ENCODE measurements around the gene IL2RA.

The IL2RA gene

DNA sequence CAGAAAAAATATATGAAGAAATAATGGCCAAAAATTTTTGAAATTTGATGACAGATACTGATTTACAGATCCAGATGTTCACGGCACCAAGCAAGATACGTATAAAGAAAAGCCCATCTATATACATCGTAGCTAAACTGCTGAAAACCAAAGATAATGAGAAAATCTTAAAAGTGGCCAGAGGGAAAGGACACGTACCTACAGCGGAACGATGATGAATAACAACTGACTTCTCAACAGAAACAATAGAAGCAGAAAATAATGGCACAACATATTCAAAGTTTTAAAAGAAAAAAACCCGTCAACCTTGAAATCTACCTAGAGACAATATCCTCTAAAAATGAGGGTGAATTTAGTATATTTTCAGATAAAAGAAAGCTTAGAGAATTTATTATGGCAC is 31.9 kb downstream of the IL2RA start:
- no peak overlapping the region for H3K9ac ChIP-seq (ENCODE audit: low read depth, low read length)
- H3K4me1 ChIP-seq (ENCODE audit: control insufficient read depth, insufficient read depth, low read length), result no peaks in the 10 kb centered on the region
- H3K36me3 ChIP-seq (ENCODE audit: control insufficient read depth, insufficient read depth, low read length), result no peaks in the 10 kb centered on the region
- no peak overlapping the region for H3K4me3 ChIP-seq (ENCODE audit: low read depth, low read length)
- no peaks in the 10 kb centered on the region for H3K27me3 ChIP-seq (ENCODE audit: control insufficient read depth, insufficient read depth, low read length)
- no peaks in the 10 kb centered on the region for H3K9me3 ChIP-seq (ENCODE audit: control insufficient read depth, insufficient read depth, low read length)

DNA sequence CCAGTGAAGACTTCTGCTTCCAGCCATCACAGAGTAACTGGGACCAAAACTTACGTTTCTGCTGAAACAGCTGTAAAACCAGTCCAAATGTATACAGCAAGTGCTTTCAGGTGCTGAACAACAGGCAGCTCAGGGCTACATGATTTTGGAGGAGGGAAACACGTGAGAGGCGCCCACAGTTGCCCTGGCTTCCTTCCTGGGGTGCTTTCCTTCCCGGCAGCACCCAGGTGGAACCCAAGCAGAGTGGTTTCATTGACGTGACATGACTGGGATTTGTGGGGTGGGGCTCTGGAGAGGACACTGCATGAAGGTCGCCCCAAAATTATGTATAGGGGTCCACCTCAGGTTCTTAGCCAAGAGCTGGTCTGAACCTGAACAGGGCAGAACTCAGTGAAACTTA is 34.2 kb downstream of the IL2RA start:
- H3K27me3 ChIP-seq (ENCODE audit: control insufficient read depth, insufficient read depth, low read length), result no peaks in the 10 kb centered on the region
- no peaks in the 10 kb centered on the region for H3K9me3 ChIP-seq (ENCODE audit: control insufficient read depth, insufficient read depth, low read length)
- H3K4me3 ChIP-seq (ENCODE audit: low read depth, low read length), result no peak overlapping the region
- H3K36me3 ChIP-seq (ENCODE audit: control insufficient read depth, insufficient read depth, low read length), result no peaks in the 10 kb centered on the region
- no peaks in the 10 kb centered on the region for H3K4me1 ChIP-seq (ENCODE audit: control insufficient read depth, insufficient read depth, low read length)
- no peak overlapping the region for H3K9ac ChIP-seq (ENCODE audit: low read depth, low read length)

DNA sequence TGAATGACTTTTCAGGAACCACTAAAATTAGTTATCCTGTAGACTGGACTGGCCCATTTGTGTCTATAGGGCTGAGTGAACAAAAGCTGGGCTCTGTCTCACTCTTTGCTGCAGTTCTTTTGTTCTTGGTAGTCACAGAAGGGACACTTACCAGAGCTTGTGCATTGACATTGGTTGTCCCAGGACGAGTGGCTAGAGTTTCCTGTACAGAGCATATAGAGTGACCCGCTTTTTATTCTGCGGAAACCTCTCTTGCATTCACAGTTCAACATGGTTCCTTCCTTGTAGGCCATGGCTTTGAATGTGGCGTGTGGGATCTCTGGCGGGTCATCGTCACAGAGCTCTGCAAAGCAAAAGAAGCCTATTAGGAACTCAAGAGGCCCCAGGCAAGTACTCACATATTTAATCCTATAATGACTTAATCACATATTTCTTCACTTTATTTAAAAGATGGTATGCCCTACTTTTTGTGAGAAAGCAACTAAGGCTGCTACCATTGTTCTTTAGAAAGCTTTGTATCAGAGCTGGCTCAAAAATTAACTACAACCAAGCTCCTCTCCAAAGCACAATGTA is 36.4 kb downstream of the IL2RA start:
- Histone ChIP-seq H3K9ac (ENCODE audit: low read depth, low read length) (no peak overlapping the region), H3K4me1 (ENCODE audit: control insufficient read depth, insufficient read depth, low read length) (no peaks in the 10 kb centered on the region), H3K27me3 (ENCODE audit: control insufficient read depth, insufficient read depth, low read length) (no peaks in the 10 kb centered on the region), H3K36me3 (ENCODE audit: control insufficient read depth, insufficient read depth, low read length) (no peaks in the 10 kb centered on the region), H3K9me3 (ENCODE audit: control insufficient read depth, insufficient read depth, low read length) (no peaks in the 10 kb centered on the region), H3K4me3 (ENCODE audit: low read depth, low read length) (no peak overlapping the region)

DNA sequence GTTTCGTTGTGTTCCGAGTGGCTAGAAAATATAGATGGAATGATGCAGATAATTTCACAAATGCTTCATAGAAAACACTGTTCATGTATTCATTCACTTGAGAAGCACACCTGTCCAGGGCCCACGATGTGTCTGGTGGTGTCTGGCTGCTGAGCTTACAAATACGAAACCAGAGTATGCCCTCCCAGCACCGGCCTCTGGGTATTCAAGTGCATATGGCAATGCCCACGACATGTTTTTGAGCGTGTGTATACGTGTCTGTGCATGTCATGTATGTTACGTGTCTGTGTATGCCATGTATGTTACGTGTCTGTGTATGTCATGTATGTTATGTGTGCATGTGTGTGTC is 37.9 kb downstream of the IL2RA start:
- Histone ChIP-seq H3K9me3 (ENCODE audit: control insufficient read depth, insufficient read depth, low read length) (no peaks in the 10 kb centered on the region), H3K4me1 (ENCODE audit: control insufficient read depth, insufficient read depth, low read length) (no peaks in the 10 kb centered on the region), H3K4me3 (ENCODE audit: low read depth, low read length) (no peak overlapping the region), H3K9ac (ENCODE audit: low read depth, low read length) (no peak overlapping the region), H3K27me3 (ENCODE audit: control insufficient read depth, insufficient read depth, low read length) (no peaks in the 10 kb centered on the region), H3K36me3 (ENCODE audit: control insufficient read depth, insufficient read depth, low read length) (no peaks in the 10 kb centered on the region)

DNA sequence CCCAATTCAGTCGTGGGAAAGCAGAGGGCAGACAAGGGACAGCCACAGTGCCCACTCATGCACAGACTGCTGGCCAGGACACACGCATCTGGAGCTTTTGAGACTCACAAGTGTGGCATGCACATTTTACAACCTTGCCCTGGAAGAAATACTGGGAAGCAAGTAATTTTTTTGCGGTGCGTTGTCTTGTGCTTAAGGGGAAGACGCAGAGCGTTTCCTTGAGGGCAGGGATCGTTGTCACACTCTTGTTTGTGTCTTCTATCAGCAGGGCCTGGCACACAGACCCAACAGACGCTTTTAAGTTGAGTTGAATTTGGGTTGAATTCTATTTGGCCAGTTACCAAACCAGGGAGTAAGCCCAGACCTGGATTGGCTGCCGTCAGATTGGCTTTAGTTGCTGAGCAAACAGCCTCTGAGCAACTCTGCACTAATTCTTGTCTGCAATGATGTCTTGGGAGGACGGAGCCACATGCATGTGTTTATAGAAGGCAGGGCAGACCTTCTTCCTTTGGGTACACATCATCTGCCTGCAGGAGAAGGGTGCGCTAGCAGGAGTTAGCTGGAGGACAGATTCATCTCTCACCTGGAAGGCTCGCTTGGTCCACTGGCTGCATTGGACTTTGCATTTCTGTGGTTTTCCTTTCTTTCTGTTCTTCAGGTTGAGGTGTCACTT is 38.4 kb downstream of the IL2RA start:
- Histone ChIP-seq H3K27me3 (ENCODE audit: control insufficient read depth, insufficient read depth, low read length) (no peaks in the 10 kb centered on the region), H3K4me3 (ENCODE audit: low read depth, low read length) (no peak overlapping the region), H3K36me3 (ENCODE audit: control insufficient read depth, insufficient read depth, low read length) (no peaks in the 10 kb centered on the region), H3K9me3 (ENCODE audit: control insufficient read depth, insufficient read depth, low read length) (no peaks in the 10 kb centered on the region), H3K4me1 (ENCODE audit: control insufficient read depth, insufficient read depth, low read length) (no peaks in the 10 kb centered on the region), H3K9ac (ENCODE audit: low read depth, low read length) (no peak overlapping the region)

DNA sequence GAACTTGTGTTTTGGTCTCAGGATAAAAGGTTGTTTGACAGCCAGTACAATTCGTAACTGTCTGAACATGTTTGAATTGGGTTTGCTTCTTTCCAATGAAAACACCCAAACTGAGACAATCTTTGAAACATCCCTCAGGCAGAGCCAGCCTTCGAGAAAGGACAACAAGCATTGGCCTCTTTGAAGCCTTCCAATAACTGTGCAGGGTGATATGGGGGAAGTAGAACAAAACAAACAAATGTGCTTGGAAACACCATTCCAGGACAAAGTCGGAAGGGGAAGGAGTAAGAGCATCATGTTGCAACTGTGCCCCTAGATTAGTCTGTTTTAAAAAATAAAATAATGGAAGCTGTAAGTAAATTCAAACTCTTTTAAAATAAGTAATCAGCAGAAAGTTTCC is 39.5 kb downstream of the IL2RA start:
- H3K27me3 ChIP-seq (ENCODE audit: control insufficient read depth, insufficient read depth, low read length), result no peaks in the 10 kb centered on the region
- no peak overlapping the region for H3K9ac ChIP-seq (ENCODE audit: low read depth, low read length)
- no peaks in the 10 kb centered on the region for H3K4me1 ChIP-seq (ENCODE audit: control insufficient read depth, insufficient read depth, low read length)
- H3K4me3 ChIP-seq (ENCODE audit: low read depth, low read length), result no peak overlapping the region
- H3K9me3 ChIP-seq (ENCODE audit: control insufficient read depth, insufficient read depth, low read length), result no peaks in the 10 kb centered on the region
- H3K36me3 ChIP-seq (ENCODE audit: control insufficient read depth, insufficient read depth, low read length), result no peaks in the 10 kb centered on the region

DNA sequence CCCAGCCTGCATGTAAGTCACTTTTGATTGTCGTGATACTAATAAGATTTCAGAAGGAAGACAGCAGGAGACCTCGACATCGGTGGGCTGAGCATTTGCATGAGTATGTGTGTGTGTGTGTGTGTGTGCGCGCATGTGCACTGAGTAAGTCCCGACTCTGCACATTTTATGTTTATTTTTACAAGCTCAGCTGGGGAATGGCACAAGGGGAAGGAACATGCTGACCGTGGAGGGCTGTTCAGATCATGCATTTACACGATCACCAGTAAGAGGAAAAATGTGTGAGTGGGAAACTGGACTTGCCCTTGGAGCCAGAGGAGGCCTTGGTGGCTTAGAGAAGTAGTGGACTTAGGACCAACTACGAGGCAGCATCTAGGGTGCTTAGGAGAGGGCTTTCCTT is 41.3 kb downstream of the IL2RA start:
- H3K36me3 ChIP-seq (ENCODE audit: control insufficient read depth, insufficient read depth, low read length), result no peaks in the 10 kb centered on the region
- no peaks in the 10 kb centered on the region for H3K4me1 ChIP-seq (ENCODE audit: control insufficient read depth, insufficient read depth, low read length)
- no peak overlapping the region for H3K9ac ChIP-seq (ENCODE audit: low read depth, low read length)
- no peak overlapping the region for H3K4me3 ChIP-seq (ENCODE audit: low read depth, low read length)
- no peaks in the 10 kb centered on the region for H3K27me3 ChIP-seq (ENCODE audit: control insufficient read depth, insufficient read depth, low read length)
- H3K9me3 ChIP-seq (ENCODE audit: control insufficient read depth, insufficient read depth, low read length), result no peaks in the 10 kb centered on the region

DNA sequence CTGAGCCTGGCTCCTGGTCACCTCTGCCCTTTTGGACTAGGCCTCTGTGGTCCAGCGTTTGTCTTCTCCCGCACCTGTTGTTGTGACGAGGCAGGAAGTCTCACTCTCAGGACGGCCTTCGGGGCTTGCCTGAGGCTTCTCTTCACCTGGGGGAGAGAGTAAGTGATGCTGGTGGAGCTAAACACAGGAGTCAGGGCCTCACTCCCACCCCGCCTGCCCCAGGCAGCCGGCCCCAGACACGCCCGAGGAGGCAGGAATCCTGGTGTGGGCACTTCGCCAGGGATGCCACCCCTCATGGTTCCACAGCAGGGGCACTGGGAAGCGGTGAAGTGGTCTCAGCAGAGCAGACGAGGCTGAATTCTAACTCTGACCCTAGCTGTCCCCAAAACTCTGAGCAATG is 42.4 kb downstream of the IL2RA start:
- Histone ChIP-seq H3K9ac (ENCODE audit: low read depth, low read length) (no peak overlapping the region), H3K4me1 (ENCODE audit: control insufficient read depth, insufficient read depth, low read length) (no peaks in the 10 kb centered on the region), H3K36me3 (ENCODE audit: control insufficient read depth, insufficient read depth, low read length) (no peaks in the 10 kb centered on the region), H3K4me3 (ENCODE audit: low read depth, low read length) (no peak overlapping the region), H3K9me3 (ENCODE audit: control insufficient read depth, insufficient read depth, low read length) (no peaks in the 10 kb centered on the region), H3K27me3 (ENCODE audit: control insufficient read depth, insufficient read depth, low read length) (no peaks in the 10 kb centered on the region)

DNA sequence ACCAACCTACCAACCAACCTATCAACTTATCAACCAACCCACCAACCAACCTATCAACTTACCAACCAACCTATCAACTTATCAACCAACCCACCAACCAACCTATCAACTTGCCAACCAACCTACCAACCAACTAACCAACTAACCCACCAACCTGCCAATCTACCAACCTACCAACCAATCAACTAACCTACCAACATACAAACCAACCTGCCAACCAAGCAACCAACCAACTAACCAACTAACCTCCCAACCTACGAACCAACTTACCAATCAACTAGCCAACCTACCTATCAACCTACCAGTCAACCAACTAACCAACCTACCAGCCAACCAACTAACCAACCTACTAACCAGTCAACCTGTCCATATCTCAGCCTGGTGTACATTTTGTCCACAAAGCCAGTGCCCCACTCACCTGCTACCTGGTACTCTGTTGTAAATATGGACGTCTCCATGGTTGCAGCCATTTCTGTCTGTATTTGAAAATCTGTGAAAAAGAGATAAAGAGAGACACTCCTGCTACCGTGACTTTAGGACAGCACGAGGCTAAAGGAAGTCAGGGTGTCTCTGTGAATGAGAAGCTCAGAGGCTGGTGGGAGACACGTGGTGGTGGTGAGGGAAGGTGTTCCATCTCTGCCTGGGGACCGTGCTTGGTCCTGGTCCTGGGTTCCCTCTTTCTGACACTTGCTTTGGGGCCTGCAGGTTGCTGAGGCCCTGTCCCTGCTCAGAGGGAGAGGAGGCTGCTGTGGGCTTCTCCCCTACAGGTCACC is 43.0 kb downstream of the IL2RA start:
- Histone ChIP-seq H3K36me3 (ENCODE audit: control insufficient read depth, insufficient read depth, low read length) (no peaks in the 10 kb centered on the region), H3K4me1 (ENCODE audit: control insufficient read depth, insufficient read depth, low read length) (no peaks in the 10 kb centered on the region), H3K4me3 (ENCODE audit: low read depth, low read length) (no peak overlapping the region), H3K9ac (ENCODE audit: low read depth, low read length) (no peak overlapping the region), H3K27me3 (ENCODE audit: control insufficient read depth, insufficient read depth, low read length) (no peaks in the 10 kb centered on the region), H3K9me3 (ENCODE audit: control insufficient read depth, insufficient read depth, low read length) (no peaks in the 10 kb centered on the region)

DNA sequence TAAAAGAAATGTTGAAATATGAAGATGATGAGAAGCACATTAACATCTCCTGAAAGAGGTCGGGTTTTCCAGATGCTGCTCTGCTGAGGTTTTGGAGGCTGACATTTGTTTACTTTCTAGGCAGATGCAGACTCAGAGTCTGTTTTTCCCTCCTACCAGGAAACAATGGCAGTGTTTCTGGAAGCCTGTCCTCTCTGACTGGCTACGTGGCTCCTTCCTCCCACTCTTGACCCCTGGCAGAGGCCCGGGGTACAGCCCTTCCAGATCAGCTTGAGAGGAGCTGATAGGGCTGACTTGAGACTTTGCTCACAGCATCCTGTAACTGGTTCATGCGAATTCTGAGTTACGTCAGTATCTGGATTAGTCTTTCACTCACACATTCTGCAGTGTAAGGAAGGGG is 43.7 kb downstream of the IL2RA start:
- no peaks in the 10 kb centered on the region for H3K4me1 ChIP-seq (ENCODE audit: control insufficient read depth, insufficient read depth, low read length)
- no peak overlapping the region for H3K9ac ChIP-seq (ENCODE audit: low read depth, low read length)
- no peak overlapping the region for H3K4me3 ChIP-seq (ENCODE audit: low read depth, low read length)
- H3K9me3 ChIP-seq (ENCODE audit: control insufficient read depth, insufficient read depth, low read length), result no peaks in the 10 kb centered on the region
- H3K27me3 ChIP-seq (ENCODE audit: control insufficient read depth, insufficient read depth, low read length), result no peaks in the 10 kb centered on the region
- no peaks in the 10 kb centered on the region for H3K36me3 ChIP-seq (ENCODE audit: control insufficient read depth, insufficient read depth, low read length)

DNA sequence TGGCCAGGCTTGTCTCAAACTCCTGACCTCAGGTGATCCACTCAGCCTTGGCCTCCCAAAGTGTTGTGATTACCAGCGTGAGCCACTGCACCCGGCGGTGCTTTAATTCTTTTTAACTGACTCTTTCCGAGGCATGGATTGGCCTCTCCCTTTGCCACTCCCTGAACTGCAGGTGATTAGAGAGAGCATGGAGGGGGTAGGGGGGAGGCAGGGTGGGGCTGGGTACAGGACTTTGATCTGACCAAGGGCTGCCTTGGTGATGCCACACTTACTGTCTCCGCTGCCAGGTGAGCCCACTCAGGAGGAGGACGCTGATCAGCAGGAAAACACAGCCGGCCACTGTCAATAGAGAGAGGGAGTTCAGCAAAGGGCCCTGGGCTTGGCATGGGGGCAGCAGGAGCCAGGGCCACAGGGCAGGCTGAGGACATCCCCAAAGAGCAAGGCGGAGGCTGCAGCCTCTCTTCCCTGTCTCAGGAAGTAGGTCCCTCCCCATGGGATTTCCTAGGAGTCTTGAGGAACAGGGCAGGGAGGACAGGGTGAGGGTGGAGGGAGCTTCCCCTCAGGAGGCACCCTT is 44.3 kb downstream of the IL2RA start:
- Histone ChIP-seq H3K27me3 (ENCODE audit: control insufficient read depth, insufficient read depth, low read length) (no peaks in the 10 kb centered on the region), H3K36me3 (ENCODE audit: control insufficient read depth, insufficient read depth, low read length) (no peaks in the 10 kb centered on the region), H3K4me1 (ENCODE audit: control insufficient read depth, insufficient read depth, low read length) (no peaks in the 10 kb centered on the region), H3K4me3 (ENCODE audit: low read depth, low read length) (no peak overlapping the region), H3K9me3 (ENCODE audit: control insufficient read depth, insufficient read depth, low read length) (no peaks in the 10 kb centered on the region), H3K9ac (ENCODE audit: low read depth, low read length) (no peak overlapping the region)

DNA sequence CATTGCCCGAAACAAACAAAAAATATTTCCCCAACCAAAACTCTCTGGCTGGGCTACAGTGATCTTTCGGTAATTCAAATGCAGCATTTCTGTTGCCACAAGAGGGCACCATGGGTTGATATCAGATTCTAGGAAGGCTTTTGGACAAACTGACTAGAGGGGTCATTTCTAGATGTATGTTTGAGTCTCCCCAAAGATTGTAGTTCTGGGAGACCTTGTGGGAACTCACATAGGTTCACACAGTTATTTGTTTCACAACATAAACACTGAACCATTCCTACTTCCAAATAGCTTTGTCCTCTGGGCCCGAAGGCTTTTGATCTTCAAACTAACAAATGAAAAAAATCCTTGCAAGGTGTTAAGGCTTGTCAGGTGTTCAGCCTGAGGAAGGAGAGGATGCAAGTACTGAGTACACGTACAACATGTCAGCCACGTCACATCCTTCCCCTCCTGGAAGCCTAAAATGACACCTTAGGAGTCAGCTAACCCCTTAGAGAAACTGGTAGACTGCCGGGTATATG is 47.9 kb downstream of the IL2RA start:
- Histone ChIP-seq H3K27me3 (ENCODE audit: control insufficient read depth, insufficient read depth, low read length) (no peaks in the 10 kb centered on the region), H3K9ac (ENCODE audit: low read depth, low read length) (no peak overlapping the region)

More for the DNA sequence above, 47.9 kb downstream of the IL2RA start:
- no peaks in the 10 kb centered on the region for H3K4me1 ChIP-seq (ENCODE audit: control insufficient read depth, insufficient read depth, low read length)
- no peaks in the 10 kb centered on the region for H3K9me3 ChIP-seq (ENCODE audit: control insufficient read depth, insufficient read depth, low read length)
- H3K36me3 ChIP-seq (ENCODE audit: control insufficient read depth, insufficient read depth, low read length), result no peaks in the 10 kb centered on the region
- no peak overlapping the region for H3K4me3 ChIP-seq (ENCODE audit: low read depth, low read length)

All from iPS-15b (cell line).